GM12801 (cell line): ENCODE results near the gene THSD7B.

Experiments
- CTCF ChIP-seq: IDR thresholded peaks from one replicate; pipeline ENCODE4 v1.5.1; 2011; ENCODE audit warnings: control low read depth; ENCODE audit not compliant: insufficient read length; ENCODE audit errors: extremely low read depth

THSD7B gene

GRCh38 chr2:137048455-137048854 is 283.1 kb downstream of the THSD7B start:
- no peak for TF ChIP-seq CTCF

GRCh38 chr2:137049518-137049917 is 284.2 kb downstream of the THSD7B start:
- no peak for TF ChIP-seq CTCF

GRCh38 chr2:137050949-137051348 is 285.6 kb downstream of the THSD7B start:
- no peak for TF ChIP-seq CTCF

- TF ChIP-seq CTCF = no peak
Measured at GRCh38 chr2:137051778-137052398, 286.5 kb downstream of the THSD7B start.

- no peak for TF ChIP-seq CTCF
Measured at GRCh38 chr2:137056704-137057103, 291.4 kb downstream of the THSD7B start.

- no peak for TF ChIP-seq CTCF
Measured at GRCh38 chr2:137091704-137092103, 326.4 kb downstream of the THSD7B start.

GRCh38 chr2:137093116-137093515 is 327.8 kb downstream of the THSD7B start:
- TF ChIP-seq CTCF = no peak

- TF ChIP-seq CTCF = no peak
Measured at GRCh38 chr2:137096187-137096586, 330.8 kb downstream of the THSD7B start.
